Kidney (tissue), 14 donors: ENCODE results near the gene NAXD. TPM values are rescaled to one million over a fixed set of nuclear protein-coding genes. Genes with fewer than 3 reads are reported as not detected.

ENCODE experiments used
- DNase-seq, 5 donors: peaks; one replicate each; pipeline ENCODE4 v3.0.0-alpha.2; 2013 to 2020
- FAIRE-seq: peaks from 2 replicates; lab custom pipeline; 2012; peaks lifted over from hg19 to GRCh38; lab: Jason Lieb, UNC
- H3K27ac ChIP-seq, 2 donors: one replicate each; pipeline ENCODE4 v1.7.0; 2013; ENCODE audit warnings: low read depth in 2 of 2, low read length in 2 of 2, inconsistent platforms in 1 of 2
- H3K27me3 ChIP-seq: one replicate; pipeline ENCODE4 v1.7.1; 2013; ENCODE audit warnings: low read length, inconsistent platforms; ENCODE audit not compliant: control insufficient read depth, insufficient read depth
- H3K36me3 ChIP-seq, 3 donors: one replicate each; pipeline versions ENCODE4 v1.7.0 to v1.7.1; 2013; ENCODE audit warnings: low read length in 3 of 3, control low read depth in 1 of 3, inconsistent platforms in 1 of 3; ENCODE audit not compliant: insufficient read depth in 3 of 3, control insufficient read depth in 2 of 3
- H3K4me1 ChIP-seq, 3 donors: one replicate each; pipeline versions ENCODE4 v1.7.0 to v1.7.1; 2013; ENCODE audit warnings: low read length in 3 of 3, inconsistent platforms in 1 of 3, low read depth in 1 of 3; ENCODE audit not compliant: control insufficient read depth in 2 of 3, insufficient read depth in 2 of 3
- H3K4me3 ChIP-seq, 3 donors: one replicate each; pipeline versions ENCODE4 v1.7.0 to v1.8.1; 2013; ENCODE audit warnings: low read length in 3 of 3, control low read depth in 1 of 3, inconsistent platforms in 1 of 3
- H3K9ac ChIP-seq, 3 donors: one replicate each; pipeline versions ENCODE4 v1.7.0 to v1.7.1; 2013; ENCODE audit warnings: low read length in 3 of 3, control low read depth in 1 of 3, inconsistent platforms in 1 of 3
- H3K9me3 ChIP-seq, 3 donors: one replicate each; pipeline versions ENCODE4 v1.7.0 to v1.7.1; 2013; ENCODE audit warnings: low read length in 3 of 3, control low read depth in 1 of 3, inconsistent platforms in 1 of 3; ENCODE audit not compliant: control insufficient read depth in 2 of 3, insufficient read depth in 1 of 3
- CTCF ChIP-seq: IDR thresholded peaks from 3 replicates; pipeline ENCODE4 v1.5.1; 2012; ENCODE audit warnings: mild to moderate bottlenecking, moderate library complexity, borderline replicate concordance; ENCODE audit not compliant: insufficient read depth; ENCODE audit errors: extremely low read depth
- intact Hi-C: fragments of 100-400 bp; cut with DNase I; formaldehyde crosslinking; loops from one replicate; pipeline ENCODE4 v1.11.1; 2022
- polyA plus RNA-seq: library from polyadenylated mRNA; stranded (reverse); fragments of 350-450 nt; fragmentation: Illumina TruSeq; extraction: RNeasy Lipid Tissue Mini Kit (QIAGEN cat#74804); gene quantifications from one replicate; pipeline ENCODE4 v1.2.3, GENCODE V29; 2014; ENCODE audit warnings: low read depth, low replicate concordance; ENCODE audit not compliant: insufficient read depth
- total RNA-seq: library from RNA; stranded (reverse); fragmentation: NEBNext Ultra II Directional; extraction: Animal tissue kit (Norgen Biotek cat#: 25700); gene quantifications from one replicate; pipeline ENCODE4 v1.2.1, GENCODE V29; 2021
- donor health status: control.
- donor health status: control.
- donor health status: control.
- donor health status: control.
- donor health status: control.
- donor health status: DM: yes; HTN: yes; CAD: no.
- donor health status: Normal renal cell carcinoma (clear cell type).

NAXD gene
- total and polyA plus RNA-seq, 2 donors from 2014 or later = 37.9 to 52.7 TPM

DNA sequence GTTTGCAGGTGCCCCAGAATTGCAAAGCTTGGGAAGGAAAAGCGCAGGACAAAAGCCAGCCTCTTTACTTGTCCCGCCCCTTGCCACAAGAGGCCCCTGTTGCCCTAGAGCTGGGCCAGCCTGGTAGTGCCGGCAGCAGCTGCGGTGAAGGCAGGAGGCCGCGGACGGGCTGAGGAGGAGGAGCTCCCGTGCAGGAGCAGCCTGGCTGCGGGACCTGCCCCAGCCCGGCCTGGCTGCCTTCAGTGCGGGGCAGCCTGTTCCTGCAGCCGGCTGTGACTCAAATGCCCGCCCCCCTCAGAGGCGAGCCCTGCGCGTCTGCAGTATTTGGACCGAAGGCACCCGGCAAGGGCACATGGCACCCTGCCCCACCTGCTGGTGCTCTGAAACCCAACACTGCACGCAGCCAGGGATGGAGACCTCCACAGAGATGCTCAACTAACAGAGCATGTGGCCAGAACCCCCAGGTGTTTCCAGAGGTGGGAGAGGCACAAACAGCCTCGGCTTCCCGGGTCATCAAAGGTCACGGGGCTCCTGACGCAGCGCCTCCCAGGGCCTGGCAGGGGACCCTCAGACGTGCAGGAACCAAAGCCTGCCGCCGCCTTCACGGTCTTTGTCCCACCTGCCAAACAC lies 29.7 kb downstream of the NAXD start:
- peaks cover 3 to 30% (median 13%) of the 10 kb centered on the region in 3 donors for H3K36me3 ChIP-seq
- no peaks in the 10 kb centered on the region for H3K9me3 ChIP-seq
- no peak overlapping the region for H3K4me3 ChIP-seq
- TF ChIP-seq CTCF = peak; percentile 43
- H3K4me1 ChIP-seq = peaks cover 0 to 6% (median 0%) of the 10 kb centered on the region in 3 donors
- intact Hi-C loops = no loop called here
- no peak for FAIRE-seq
- peak; percentile 74 to 90 (median 89) for DNase-seq
- no peak overlapping the region for H3K9ac ChIP-seq
- H3K27me3 ChIP-seq = no peaks in the 10 kb centered on the region
- no peak overlapping the region for H3K27ac ChIP-seq

DNA sequence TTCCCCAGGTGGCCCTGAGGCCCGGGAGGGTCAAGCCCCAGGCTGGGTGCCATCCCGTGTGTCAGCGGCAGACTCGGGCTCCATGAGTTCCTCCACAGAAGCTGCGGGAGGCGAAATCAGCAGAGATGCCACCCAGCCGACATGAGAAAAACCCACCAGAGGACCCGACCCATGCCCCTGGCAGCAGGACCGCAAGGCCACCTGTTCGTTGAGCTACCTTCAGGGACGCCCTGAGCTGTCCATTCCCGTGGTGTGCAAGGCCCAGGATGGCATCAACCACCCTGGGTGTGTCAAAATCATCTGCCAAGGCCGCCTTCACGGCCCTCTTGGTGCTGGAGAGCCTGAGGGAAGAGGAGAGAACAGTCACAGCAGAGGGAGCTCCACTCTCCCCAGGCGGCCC lies 30.4 kb downstream of the NAXD start:
- H3K27me3 ChIP-seq = no peaks in the 10 kb centered on the region
- H3K9me3 ChIP-seq = no peaks in the 10 kb centered on the region
- no peak overlapping the region for H3K27ac ChIP-seq
- no peak overlapping the region for H3K9ac ChIP-seq
- no peak for FAIRE-seq
- H3K4me1 ChIP-seq = peaks cover 0 to 6% (median 0%) of the 10 kb centered on the region in 3 donors
- DNase-seq = peak in 1 of 5 donors; percentile 70
- H3K4me3 ChIP-seq = no peak overlapping the region
- intact Hi-C loops = no loop called here
- H3K36me3 ChIP-seq = peaks cover 3 to 25% (median 17%) of the 10 kb centered on the region in 3 donors
- no peak for TF ChIP-seq CTCF

- Histone ChIP-seq H3K36me3 (peaks cover 3 to 15% (median 12%) of the 10 kb centered on the region in 3 donors), H3K27me3 (no peaks in the 10 kb centered on the region), H3K9me3 (no peaks in the 10 kb centered on the region), H3K9ac (no peak overlapping the region), H3K4me1 (peaks cover 0 to 4% (median 0%) of the 10 kb centered on the region in 3 donors), H3K27ac (no peak overlapping the region), H3K4me3 (no peak overlapping the region)
- FAIRE-seq (no peak), DNase-seq (peak in 1 of 5 donors; percentile 66)
- intact Hi-C loops = no loop called here
- TF ChIP-seq CTCF = no peak
Measured at GRCh38 chr13:110646442-110647364, 31.4 kb downstream of the NAXD start.
